Mesenchymal stem cell (in vitro differentiated cells and primary cell): ENCODE data around the gene CTNNA3.
"Not testable (repeated sequence)": the region's sequence is repeated elsewhere in the genome, so short reads cannot be mapped to it uniquely, and the experiment has no call there.

ENCODE experiments used
- DNase-seq: peaks from one replicate; pipeline ENCODE4 v3.0.0-alpha.2; 2013
- H2AFZ ChIP-seq: one replicate; pipeline ENCODE4 v1.6.1; 2013; ENCODE audit warnings: low read depth, mild to moderate bottlenecking, control low read depth, inconsistent platforms, low read length, moderate library complexity
- H2AK5ac ChIP-seq: 2 replicates; pipeline ENCODE4 v1.6.1; 2013; ENCODE audit warnings: low read length, moderate library complexity, mild to moderate bottlenecking, inconsistent platforms; ENCODE audit not compliant: severe bottlenecking
- H2BK120ac ChIP-seq: one replicate; pipeline ENCODE4 v1.6.1; 2013; ENCODE audit warnings: low read depth, mild to moderate bottlenecking, inconsistent platforms, low read length, moderate library complexity
- H2BK12ac ChIP-seq, 2 experiments: one replicate each; pipeline ENCODE4 v1.6.1; 2013; ENCODE audit warnings: inconsistent platforms in 2 of 2, low read length in 2 of 2, mild to moderate bottlenecking in 2 of 2, moderate library complexity in 2 of 2, control low read depth in 1 of 2
- H2BK15ac ChIP-seq: one replicate; pipeline ENCODE4 v1.6.1; 2013; ENCODE audit warnings: mild to moderate bottlenecking, low read depth, inconsistent platforms; ENCODE audit not compliant: poor library complexity, severe bottlenecking
- H2BK5ac ChIP-seq: 2 replicates; pipeline ENCODE4 v1.6.1; 2013; ENCODE audit warnings: low read depth, mild to moderate bottlenecking, low read length, control low read depth, inconsistent platforms; ENCODE audit not compliant: poor library complexity, severe bottlenecking
- H3K14ac ChIP-seq, 2 experiments: one replicate each; pipeline ENCODE4 v1.6.1; 2013; ENCODE audit warnings: inconsistent platforms in 2 of 2, low read length in 2 of 2, control low read depth in 1 of 2, mild to moderate bottlenecking in 1 of 2, moderate library complexity in 1 of 2
- H3K18ac ChIP-seq, 2 experiments: one replicate each; pipeline ENCODE4 v1.6.1; 2013; ENCODE audit warnings: inconsistent platforms in 2 of 2, low read length in 2 of 2, control low read depth in 1 of 2, low read depth in 1 of 2, mild to moderate bottlenecking in 1 of 2
- H3K23ac ChIP-seq, 2 experiments: one replicate each; pipeline ENCODE4 v1.6.1; 2013; ENCODE audit warnings: inconsistent platforms in 2 of 2, low read length in 2 of 2, mild to moderate bottlenecking in 2 of 2, moderate library complexity in 2 of 2, control low read depth in 1 of 2
- H3K27ac ChIP-seq: 2 replicates; pipeline ENCODE4 v1.5.1; 2013; ENCODE audit warnings: mild to moderate bottlenecking, moderate library complexity, low read length, control low read depth, inconsistent platforms; ENCODE audit not compliant: poor library complexity, severe bottlenecking
- H3K27me3 ChIP-seq, 2 experiments: 2 replicates each; pipeline versions ENCODE4 v1.6.1 to v1.7.0; 2013; ENCODE audit warnings: low read length in 2 of 2, mild to moderate bottlenecking in 2 of 2, moderate library complexity in 2 of 2, control low read depth in 1 of 2, inconsistent platforms in 1 of 2; ENCODE audit not compliant: control insufficient read depth in 1 of 2, insufficient read depth in 1 of 2
- H3K36me3 ChIP-seq, 2 experiments: 2 replicates each; pipeline versions ENCODE4 v1.6.1 to v1.7.0; 2013; ENCODE audit warnings: low read length in 2 of 2, control low read depth in 1 of 2, inconsistent platforms in 1 of 2, low read depth in 1 of 2, mild to moderate bottlenecking in 1 of 2; ENCODE audit not compliant: insufficient read depth in 2 of 2, control insufficient read depth in 1 of 2
- H3K4ac ChIP-seq, 2 experiments: one replicate each; pipeline ENCODE4 v1.6.1; 2013; ENCODE audit warnings: inconsistent platforms in 2 of 2, low read length in 2 of 2, mild to moderate bottlenecking in 2 of 2, moderate library complexity in 2 of 2, control low read depth in 1 of 2, low read depth in 1 of 2
- H3K4me1 ChIP-seq: 2 replicates; pipeline ENCODE4 v1.6.1; 2013; ENCODE audit warnings: low read depth, low read length, control low read depth; ENCODE audit not compliant: control insufficient read depth, insufficient read depth
- H3K4me2 ChIP-seq: 2 replicates; pipeline ENCODE4 v1.6.1; 2013; ENCODE audit warnings: low read length, mild to moderate bottlenecking, inconsistent platforms; ENCODE audit not compliant: poor library complexity, severe bottlenecking
- H3K4me3 ChIP-seq, 2 experiments: 2 replicates each; pipeline versions ENCODE4 v1.5.1 to v1.7.0; 2013; ENCODE audit warnings: low read length in 2 of 2, mild to moderate bottlenecking in 2 of 2, control low read depth in 1 of 2, low read depth in 1 of 2; ENCODE audit not compliant: insufficient read depth in 1 of 2
- H3K79me1 ChIP-seq: replicated peaks from 2 replicates; pipeline ENCODE4 v1.6.1; 2013; ENCODE audit warnings: mild to moderate bottlenecking, control low read depth, low read length, inconsistent platforms; ENCODE audit not compliant: poor library complexity, severe bottlenecking
- H3K9ac ChIP-seq: 2 replicates; pipeline ENCODE4 v1.7.0; 2013; ENCODE audit warnings: mild to moderate bottlenecking, low read length, moderate library complexity
- H3K9me3 ChIP-seq: 2 replicates; pipeline ENCODE4 v1.7.0; 2013; ENCODE audit warnings: mild to moderate bottlenecking, low read length; ENCODE audit not compliant: control insufficient read depth
- H4K8ac ChIP-seq: one replicate; pipeline ENCODE4 v1.6.1; 2013; ENCODE audit warnings: inconsistent platforms, mild to moderate bottlenecking, low read length, moderate library complexity
- H4K91ac ChIP-seq: one replicate; pipeline ENCODE4 v1.6.1; 2013; ENCODE audit warnings: mild to moderate bottlenecking, low read length, inconsistent platforms
- WGBS: methylation state at CpG from one replicate; pipeline ENCODE4 v1.1.7; 2013; ENCODE audit warnings: mixed read lengths; 5-methylcytosine and 5-hydroxymethylcytosine counted together

Gene CTNNA3

GRCh38 chr10:67222934-67223333, 473.1 kb downstream of the CTNNA3 start:
- WGBS: 90% methylated on average over 3 of the region's 3 CpGs
- Histone ChIP-seq H3K18ac (no peak overlapping the region), H3K27me3 (no peaks in the 10 kb centered on the region), H2BK120ac (no peak overlapping the region), H2BK12ac (no peak overlapping the region), H4K91ac (no peak overlapping the region), H2AFZ (no peak overlapping the region), H3K23ac (no peak overlapping the region), H3K14ac (no peak overlapping the region), H3K9me3 (no peaks in the 10 kb centered on the region), H4K8ac (no peak overlapping the region), H3K79me1 (no peaks in the 10 kb centered on the region), H3K36me3 (no peaks in the 10 kb centered on the region), H3K4me3 (no peak overlapping the region), H2BK15ac (no peak overlapping the region), H3K4me2 (no peak overlapping the region), H3K9ac (no peak overlapping the region), H3K4ac (no peak overlapping the region), H3K27ac (no peak overlapping the region), H2AK5ac (no peak overlapping the region), H2BK5ac (no peak overlapping the region), H3K4me1 (no peaks in the 10 kb centered on the region)
- no peak for DNase-seq

GRCh38 chr10:67221939-67222494, 474.0 kb downstream of the CTNNA3 start:
- no peak for DNase-seq
- Histone ChIP-seq H2BK5ac (no peak overlapping the region), H3K27ac (no peak overlapping the region), H3K14ac (no peak overlapping the region), H4K91ac (no peak overlapping the region), H3K4ac (no peak overlapping the region), H4K8ac (no peak overlapping the region), H3K36me3 (no peaks in the 10 kb centered on the region), H2BK15ac (no peak overlapping the region), H3K9ac (no peak overlapping the region), H2AK5ac (no peak overlapping the region), H3K23ac (no peak overlapping the region), H3K18ac (no peak overlapping the region), H3K4me1 (no peaks in the 10 kb centered on the region), H3K4me2 (no peak overlapping the region), H3K79me1 (no peaks in the 10 kb centered on the region), H3K4me3 (no peak overlapping the region), H2BK12ac (no peak overlapping the region), H2AFZ (no peak overlapping the region), H2BK120ac (no peak overlapping the region), H3K27me3 (no peaks in the 10 kb centered on the region), H3K9me3 (no peaks in the 10 kb centered on the region)
- 90% methylated on average over 3 of the region's 4 CpGs for WGBS

- no peaks in the 10 kb centered on the region for H3K9me3 ChIP-seq
- no peak overlapping the region for H3K23ac ChIP-seq
- H2BK12ac ChIP-seq: no peak overlapping the region
- H3K4ac ChIP-seq: no peak overlapping the region
- H2AFZ ChIP-seq: no peak overlapping the region
- DNase-seq: no peak
- no peak overlapping the region for H4K91ac ChIP-seq
- no peak overlapping the region for H2BK120ac ChIP-seq
- H3K9ac ChIP-seq: no peak overlapping the region
- H2BK5ac ChIP-seq: no peak overlapping the region
- no peaks in the 10 kb centered on the region for H3K79me1 ChIP-seq
- H3K27ac ChIP-seq: no peak overlapping the region
- H3K14ac ChIP-seq: no peak overlapping the region
- H4K8ac ChIP-seq: no peak overlapping the region
- no CpG with 5 or more reads among the region's 1 CpG for WGBS
- H3K36me3 ChIP-seq: no peaks in the 10 kb centered on the region
- H3K18ac ChIP-seq: no peak overlapping the region
- no peak overlapping the region for H3K4me3 ChIP-seq
- H2BK15ac ChIP-seq: no peak overlapping the region
- H2AK5ac ChIP-seq: no peak overlapping the region
- no peaks in the 10 kb centered on the region for H3K27me3 ChIP-seq
- H3K4me1 ChIP-seq: no peaks in the 10 kb centered on the region
- no peak overlapping the region for H3K4me2 ChIP-seq
Measured at GRCh38 chr10:67211680-67212079, 484.3 kb downstream of the CTNNA3 start.

- not testable (repeated sequence) for H3K23ac ChIP-seq, H2BK120ac ChIP-seq, H3K9ac ChIP-seq, H3K18ac ChIP-seq, DNase-seq, H3K14ac ChIP-seq, H3K27me3 ChIP-seq, H3K79me1 ChIP-seq, H3K9me3 ChIP-seq, H3K4me2 ChIP-seq, H4K8ac ChIP-seq, H2BK5ac ChIP-seq, H3K27ac ChIP-seq, H2BK15ac ChIP-seq, H4K91ac ChIP-seq, H2BK12ac ChIP-seq, H3K36me3 ChIP-seq, H3K4me3 ChIP-seq, H3K4me1 ChIP-seq, H2AFZ ChIP-seq, H2AK5ac ChIP-seq, H3K4ac ChIP-seq
- WGBS: 87% methylated on average over 6 of the region's 6 CpGs
Measured at GRCh38 chr10:67207923-67208322, 488.1 kb downstream of the CTNNA3 start.
